T47D (cell line): ENCODE measurements around the gene SNAP25.

Source experiments
- DNase-seq, 2 experiments: peaks; one replicate each; pipeline versions ENCODE4 v3.0.0 to v3.0.0-alpha.2; 2011 to 2012; ENCODE audit warnings: low read depth in 1 of 2, low spot score in 1 of 2
- JUND ChIP-seq: IDR thresholded peaks from 2 replicates; pipeline ENCODE4 v1.6.1; 2012; ENCODE audit warnings: low read depth
- in situ Hi-C: cut with HindIII; loops from 2 replicates; pipeline ENCODE4 v1.10.0; 2016; ENCODE audit warnings: low sequenced_read_pairs, low pct_unique_long_range_greater_than_20kb

SNAP25 gene

GRCh38 chr20:10280018-10280908 lies 61.6 kb downstream of the SNAP25 start:
- TF ChIP-seq JUND, result no peak
- no peak for DNase-seq
- in situ Hi-C loops, result no loop called here

- no peak for TF ChIP-seq JUND
- in situ Hi-C loops, result no loop called here
- DNase-seq, result no peak
These were observed 63.3 kb downstream of the SNAP25 start for GRCh38 chr20:10281911-10282310.

- in situ Hi-C loops, result no loop called here
- DNase-seq, result no peak
- TF ChIP-seq JUND, result no peak
These were observed 64.4 kb downstream of the SNAP25 start for GRCh38 chr20:10282979-10283456.

- in situ Hi-C loops, result no loop called here
- TF ChIP-seq JUND, result no peak
- DNase-seq, result no peak
These were observed 67.7 kb downstream of the SNAP25 start for GRCh38 chr20:10286356-10286755.

GRCh38 chr20:10288421-10288820 lies 69.8 kb downstream of the SNAP25 start:
- DNase-seq, result no peak
- in situ Hi-C loops, result no loop called here
- TF ChIP-seq JUND, result no peak

GRCh38 chr20:10288954-10289646 lies 70.5 kb downstream of the SNAP25 start:
- no peak for DNase-seq
- in situ Hi-C loops, result no loop called here
- TF ChIP-seq JUND, result no peak

- no peak for DNase-seq
- in situ Hi-C loops, result no loop called here
- TF ChIP-seq JUND, result no peak
These were observed 73.1 kb downstream of the SNAP25 start for GRCh38 chr20:10291568-10292248.

- DNase-seq, result no peak
- TF ChIP-seq JUND, result no peak
- in situ Hi-C loops, result no loop called here
These were observed 78.6 kb downstream of the SNAP25 start for GRCh38 chr20:10297223-10297622.

GRCh38 chr20:10297684-10298240 lies 79.1 kb downstream of the SNAP25 start:
- no peak for TF ChIP-seq JUND
- no peak for DNase-seq
- in situ Hi-C loops, result no loop called here

- in situ Hi-C loops, result no loop called here
- TF ChIP-seq JUND, result no peak
- DNase-seq, result no peak
These were observed 82.2 kb downstream of the SNAP25 start for GRCh38 chr20:10300582-10301446.

GRCh38 chr20:10303852-10304251 lies 85.2 kb downstream of the SNAP25 start:
- TF ChIP-seq JUND, result no peak
- in situ Hi-C loops, result no loop called here
- no peak for DNase-seq
